GM19099 (cell line): ENCODE data around the gene CCNG1.

Source experiments
- POLR2A ChIP-seq: IDR thresholded peaks from 3 replicates; pipeline ENCODE4 v1.6.1; 2011; ENCODE audit warnings: low read depth; ENCODE audit not compliant: insufficient read length; ENCODE audit errors: extremely low read depth

The CCNG1 gene

GRCh38 chr5:163437309-163438182 lies at the start of gene CCNG1:
TSS of gene CCNG1 (plus strand) at chr5:163437595. CDS start at chr5:163439257, 1,662 bp downstream.
- TF ChIP-seq POLR2A = peak; percentile 99

GRCh38 chr5:163395792-163396191 lies 41.6 kb upstream of the CCNG1 start:
- no peak for TF ChIP-seq POLR2A

GRCh38 chr5:163397354-163397753 lies 40.0 kb upstream of the CCNG1 start:
- TF ChIP-seq POLR2A = no peak

GRCh38 chr5:163399923-163400322 lies 37.5 kb upstream of the CCNG1 start:
- TF ChIP-seq POLR2A = no peak

- TF ChIP-seq POLR2A = no peak
These were observed 36.1 kb upstream of the CCNG1 start for GRCh38 chr5:163401271-163401670.

- TF ChIP-seq POLR2A = no peak
These were observed 35.4 kb upstream of the CCNG1 start for GRCh38 chr5:163402007-163402406.

- TF ChIP-seq POLR2A = no peak
These were observed 32.8 kb upstream of the CCNG1 start for GRCh38 chr5:163404364-163405173.

- no peak for TF ChIP-seq POLR2A
These were observed 30.2 kb upstream of the CCNG1 start for GRCh38 chr5:163407034-163407655.

GRCh38 chr5:163408311-163408923 lies 29.0 kb upstream of the CCNG1 start:
- no peak for TF ChIP-seq POLR2A

- TF ChIP-seq POLR2A = no peak
These were observed 28.0 kb upstream of the CCNG1 start for GRCh38 chr5:163409384-163409783.

GRCh38 chr5:163410505-163410904 lies 26.9 kb upstream of the CCNG1 start:
- TF ChIP-seq POLR2A = no peak

GRCh38 chr5:163424836-163425235 lies 12.6 kb upstream of the CCNG1 start:
- no peak for TF ChIP-seq POLR2A

GRCh38 chr5:163432544-163432943 lies 4.9 kb upstream of the CCNG1 start:
- TF ChIP-seq POLR2A = no peak

- no peak for TF ChIP-seq POLR2A
These were observed 4.1 kb upstream of the CCNG1 start for GRCh38 chr5:163433271-163433670.

GRCh38 chr5:163434401-163434866 lies 3.0 kb upstream of the CCNG1 start:
- TF ChIP-seq POLR2A = no peak
